ENCODE data around the gene KDF1. TPM values are rescaled to one million over a fixed set of nuclear protein-coding genes. Genes with fewer than 3 reads are reported as not detected.
A peak's percentile ranks its signal among the peaks of the same experiment; 100 is the strongest.

KDF1 gene
- total and polyA plus RNA-seq, 2 experiments from 2014 or later, result 13.6 to 21.1 TPM

GRCh38 chr1:27006683-27007082 lies 46.4 kb upstream of the KDF1 start:
- H3K9me3 Mint-ChIP-seq, result no peaks in the 10 kb centered on the region
- Histone ChIP-seq H2AFZ (no peak overlapping the region), H3K79me2 (replicated peaks; ENCODE audit: insufficient read depth) (peaks cover 58% of the 10 kb centered on the region), H3K36me3 (ENCODE audit: insufficient read depth) (peaks cover 9% of the 10 kb centered on the region), H3K27ac (ENCODE audit: low read depth) (peak overlapping the region; percentile 94), H3K4me2 (peak overlapping the region; percentile 41; the same call in 1 of the 2 replicates), H3K4me1 (ENCODE audit: insufficient read depth) (peaks cover 71% of the 10 kb centered on the region), H3K4me3 (no peak overlapping the region; the same call in 1 of the 2 replicates), H3K9me2 (ENCODE audit: insufficient read depth) (no peaks in the 10 kb centered on the region), H3K27me3 (ENCODE audit: insufficient read depth) (no peaks in the 10 kb centered on the region), H4K20me1 (replicated peaks; ENCODE audit: insufficient read depth) (peaks cover 15% of the 10 kb centered on the region), H3F3A (replicated peaks; ENCODE audit: low read depth) (peaks cover 70% of the 10 kb centered on the region)
- DNase-seq (ENCODE audit: low spot score) (no peak), ATAC-seq (peak; percentile 0)
- peak overlapping the region; percentile 44; the same call in 1 of the 3 replicates for H3K4me3 Mint-ChIP-seq
- peak overlapping the region; percentile 98 for H3K27ac Mint-ChIP-seq
- H3K27me3 Mint-ChIP-seq (ENCODE audit: insufficient read depth, low read depth, poor library complexity), result peaks cover 43% of the 10 kb centered on the region
- no peak for TF ChIP-seq ZNF114 (CRISPR knock-in tag; IDR thresholded peaks at IDR 0.05)
- peak; percentile 40 for TF ChIP-seq POLR2AphosphoS5 (IDR thresholded peaks at IDR 0.05; ENCODE audit: low read depth)
- TF ChIP-seq ZNF331 (CRISPR knock-in tag; IDR thresholded peaks at IDR 0.05; ENCODE audit: low read depth), result no peak
- H3K4me1 Mint-ChIP-seq, result peaks cover 70% of the 10 kb centered on the region
- H3K36me3 Mint-ChIP-seq (ENCODE audit: low read depth), result peaks cover 84% of the 10 kb centered on the region

GRCh38 chr1:27005648-27006496 lies 45.6 kb upstream of the KDF1 start:
- no peak overlapping the region for H2AFZ ChIP-seq
- H3K36me3 Mint-ChIP-seq (ENCODE audit: low read depth), result peaks cover 86% of the 10 kb centered on the region
- H3K79me2 ChIP-seq (replicated peaks; ENCODE audit: insufficient read depth), result peaks cover 57% of the 10 kb centered on the region
- H3K9me2 ChIP-seq (ENCODE audit: insufficient read depth), result no peaks in the 10 kb centered on the region
- peaks cover 76% of the 10 kb centered on the region for H3K4me1 Mint-ChIP-seq
- H3K4me1 ChIP-seq (ENCODE audit: insufficient read depth), result peaks cover 79% of the 10 kb centered on the region
- peaks cover 9% of the 10 kb centered on the region for H3K36me3 ChIP-seq (ENCODE audit: insufficient read depth)
- peak overlapping the region; percentile 94 for H3K27ac ChIP-seq (ENCODE audit: low read depth)
- DNase-seq (ENCODE audit: low spot score) (peak; percentile 63), ATAC-seq (no peak)
- no peak overlapping the region; the same call in 2 of the 3 replicates for H3K4me3 Mint-ChIP-seq
- H3K27me3 Mint-ChIP-seq (ENCODE audit: insufficient read depth, low read depth, poor library complexity), result peaks cover 47% of the 10 kb centered on the region
- no peaks in the 10 kb centered on the region for H3K9me3 Mint-ChIP-seq
- no peak for TF ChIP-seq ZNF114 (CRISPR knock-in tag; IDR thresholded peaks at IDR 0.05)
- peak; percentile 36 to 52 for TF ChIP-seq CTCF (conservative IDR thresholded peaks at IDR 0.05; ENCODE audit: low read depth in 2 of 2)
- TF ChIP-seq ZNF462 (CRISPR knock-in tag; IDR thresholded peaks at IDR 0.05), result no peak
- peak; percentile 11; the same call in 1 of the 2 replicates for TF ChIP-seq POLR2AphosphoS5 (IDR thresholded peaks at IDR 0.05; ENCODE audit: low read depth)
- H3K27ac Mint-ChIP-seq, result peak overlapping the region; percentile 98
- peaks cover 11% of the 10 kb centered on the region; the same call in 1 of the 2 replicates for H4K20me1 ChIP-seq (replicated peaks; ENCODE audit: insufficient read depth)
- no peaks in the 10 kb centered on the region for H3K27me3 ChIP-seq (ENCODE audit: insufficient read depth)
- H3K4me3 ChIP-seq, result no peak overlapping the region; the same call in 1 of the 2 replicates
- peak overlapping the region; percentile 64 for H3K4me2 ChIP-seq
- H3F3A ChIP-seq (replicated peaks; ENCODE audit: low read depth), result peaks cover 74% of the 10 kb centered on the region
